CD4-positive, alpha-beta T cell (primary cell): ENCODE data around the gene GLRX. TPM values are rescaled to one million over a fixed set of nuclear protein-coding genes. Genes with fewer than 3 reads are reported as not detected.

ENCODE experiments used
- ATAC-seq: fragments of 200-7000 bp; cut with Tn5 transposase; one replicate; pipeline ENCODE4 v1.10.0; 2022; ENCODE audit warnings: mild to moderate bottlenecking; ENCODE audit not compliant: poor library complexity
- CTCF ChIA-PET: fragments of 350-600 bp; sonication (Branson Sonifier 250); formaldehyde crosslinking; loops from one replicate; lab custom pipeline; 2021; ENCODE audit warnings: antibody characterized with exemption, inconsistent platforms; lab: Charles Lee
- POLR2A ChIA-PET: fragments of 350-600 bp; sonication (Branson Sonifier 250); formaldehyde crosslinking; loops from one replicate; lab custom pipeline; 2021; ENCODE audit warnings: antibody characterized with exemption, inconsistent platforms; lab: Charles Lee
- DNase-seq, 14 experiments: peaks; one replicate each; pipeline ENCODE4 v3.0.0-alpha.2; 2013 to 2020; ENCODE audit warnings: mixed read lengths in 2 of 14
- H3K27ac ChIP-seq, 2 donors: one replicate each; pipeline versions ENCODE4 v1.5.1 to v1.7.0; 2013; ENCODE audit warnings: low read length in 2 of 2, low read depth in 1 of 2, mild to moderate bottlenecking in 1 of 2
- H3K27me3 ChIP-seq, 2 experiments: 1 replicate in 1 of 2; 2 replicates in 1 of 2; pipeline versions ENCODE4 v1.6.1 to v1.7.0; 2013; ENCODE audit warnings: low read length in 2 of 2, control low read depth in 1 of 2, mild to moderate bottlenecking in 1 of 2, moderate library complexity in 1 of 2; ENCODE audit not compliant: insufficient read depth in 2 of 2, control insufficient read depth in 1 of 2
- H3K36me3 ChIP-seq: one replicate; pipeline ENCODE4 v1.6.1; 2013; ENCODE audit warnings: low read length, control low read depth; ENCODE audit not compliant: insufficient read depth
- H3K4me1 ChIP-seq: one replicate; pipeline ENCODE4 v1.6.1; 2013; ENCODE audit warnings: low read length, control low read depth; ENCODE audit not compliant: insufficient read depth
- H3K4me3 ChIP-seq: one replicate; pipeline ENCODE4 v1.5.1; 2013; ENCODE audit warnings: mild to moderate bottlenecking, low read length, moderate library complexity
- H3K9me3 ChIP-seq, 2 experiments: 1 replicate in 1 of 2; 2 replicates in 1 of 2; pipeline versions ENCODE4 v1.6.1 to v1.7.0; 2013; ENCODE audit warnings: low read length in 2 of 2, mild to moderate bottlenecking in 2 of 2, control low read depth in 1 of 2, moderate library complexity in 1 of 2; ENCODE audit not compliant: control insufficient read depth in 1 of 2, insufficient read depth in 1 of 2
- H3K27ac Mint-ChIP-seq: one replicate; pipeline ENCODE4 v1.8.0; 2020; ENCODE audit warnings: mixed read lengths
- H3K27me3 Mint-ChIP-seq: one replicate; pipeline ENCODE4 v1.8.0; 2021; ENCODE audit warnings: mixed read lengths
- H3K36me3 Mint-ChIP-seq: one replicate; pipeline ENCODE4 v1.8.0; 2021; ENCODE audit warnings: low read depth, mixed read lengths
- H3K4me1 Mint-ChIP-seq: one replicate; pipeline ENCODE4 v1.8.0; 2021; ENCODE audit warnings: low read depth, mixed read lengths
- H3K4me3 Mint-ChIP-seq: one replicate; pipeline ENCODE4 v1.8.0; 2020; ENCODE audit warnings: mild to moderate bottlenecking, mixed read lengths
- H3K9me3 Mint-ChIP-seq: one replicate; pipeline ENCODE4 v1.8.0; 2020; ENCODE audit warnings: mixed read lengths
- CTCF ChIP-seq: fragments of 200-600 bp; IDR thresholded peaks from one replicate; pipeline ENCODE4 v1.8.0; 2022; ENCODE audit warnings: antibody characterized with exemption, mild to moderate bottlenecking
- intact Hi-C, 2 experiments: fragments of 100-400 bp; cut with DNase I in 1 of 2; cut with micrococcal nuclease in 1 of 2; formaldehyde crosslinking; loops; one replicate each; pipeline versions ENCODE4 v1.15.1 to v1.9.0; 2023 to 2025; cut with DNase I, micrococcal nuclease
- total RNA-seq, 174 experiments: library from RNA in 2 of 174; stranded (reverse) in 2 of 174; gene quantifications; one replicate each; pipeline ENCODE4 v1.2.3 and lab custom pipeline; 2021 to 2026

The GLRX gene
- total RNA-seq, 2 experiments from 2014 or later: 16.9 to 18.7 TPM

DNA sequence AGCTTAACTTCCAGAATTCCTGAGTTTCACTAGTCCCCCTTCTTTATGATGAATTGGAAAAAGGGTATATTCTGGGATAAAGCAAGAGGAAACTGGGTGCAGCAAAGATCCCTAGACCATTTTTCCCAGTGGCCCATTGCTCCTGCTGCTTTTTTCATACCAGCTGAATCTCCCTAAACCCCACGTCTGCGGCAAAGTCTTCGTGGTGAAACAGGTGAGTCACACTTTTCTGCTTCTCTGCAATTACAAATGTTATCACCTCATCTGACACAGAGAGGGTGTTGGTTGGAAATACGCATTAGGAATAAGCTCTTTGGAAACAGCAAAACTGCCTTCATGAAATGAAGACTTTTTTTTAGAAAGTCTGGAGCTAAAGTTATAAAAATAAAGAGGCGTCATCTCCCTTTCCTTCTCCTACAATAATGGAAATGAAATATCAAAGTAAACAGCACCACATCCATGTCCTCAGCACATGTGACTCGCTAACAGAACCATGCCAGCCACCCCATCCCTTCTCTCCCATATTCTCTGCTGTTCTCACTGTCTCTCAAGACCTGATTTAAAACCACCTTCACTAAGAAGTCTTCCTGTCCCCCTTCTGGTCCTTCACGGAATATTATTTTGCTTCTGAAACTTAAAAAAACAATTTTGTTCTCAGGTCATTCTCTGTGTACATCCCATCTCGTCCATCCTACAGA is 39.5 kb upstream of the GLRX start:
- ChIA-PET POLR2A (interaction anchor here (0.6 to 1.2 kb wide), 2 partner anchors 8 to 96 kb away, joined by 5 to 6 read pairs; no protein-coding TSS in a partner anchor), CTCF (interaction anchor here (0.9 to 1.8 kb wide), 6 partner anchors 8 to 474 kb away, joined by 3 to 9 read pairs (median 4); partner anchors contain the start of gene ELL2)
- peaks cover 13% of the 10 kb centered on the region for H3K27me3 Mint-ChIP-seq
- H3K36me3 ChIP-seq: no peaks in the 10 kb centered on the region
- no peak overlapping the region for H3K4me3 ChIP-seq
- DNase-seq: peak in 4 of 14 experiments; percentile 15 to 50 (median 34)
- H3K4me3 Mint-ChIP-seq: no peak overlapping the region
- ATAC-seq: no peak
- no peaks in the 10 kb centered on the region for H3K36me3 Mint-ChIP-seq
- intact Hi-C loops: loop anchor here (5.0 to 10.0 kb wide), 3 partner anchors 40 to 673 kb away; partner anchors contain the start of gene ELL2 (in 1 of the 2)
- no peak overlapping the region for H3K27ac Mint-ChIP-seq
- no peaks in the 10 kb centered on the region for H3K27me3 ChIP-seq
- H3K9me3 ChIP-seq: no peaks in the 10 kb centered on the region
- H3K9me3 Mint-ChIP-seq: no peaks in the 10 kb centered on the region
- H3K4me1 ChIP-seq: peaks cover 16% of the 10 kb centered on the region
- no peak overlapping the region for H3K27ac ChIP-seq
- TF ChIP-seq CTCF: peak; percentile 5
- H3K4me1 Mint-ChIP-seq: peaks cover 42% of the 10 kb centered on the region

- Histone ChIP-seq H3K27ac (no peak overlapping the region), H3K9me3 (no peaks in the 10 kb centered on the region), H3K36me3 (no peaks in the 10 kb centered on the region), H3K4me3 (no peak overlapping the region), H3K27me3 (no peaks in the 10 kb centered on the region), H3K4me1 (peaks cover 16% of the 10 kb centered on the region)
- peaks cover 42% of the 10 kb centered on the region for H3K4me1 Mint-ChIP-seq
- H3K27me3 Mint-ChIP-seq: peaks cover 13% of the 10 kb centered on the region
- intact Hi-C loops: loop anchor here (5.0 to 10.0 kb wide), 3 partner anchors 41 to 673 kb away; partner anchors contain the start of gene ELL2 (in 1 of the 2)
- peak overlapping the region; percentile 19 for H3K27ac Mint-ChIP-seq
- DNase-seq (peak in 2 of 14 experiments; percentile 59 to 68), ATAC-seq (no peak)
- ChIA-PET CTCF (interaction anchor here (0.9 to 1.8 kb wide), 6 partner anchors 9 to 474 kb away, joined by 3 to 9 read pairs (median 4); partner anchors contain the start of gene ELL2), POLR2A (interaction anchor here (0.6 to 1.2 kb wide), 2 partner anchors 8 to 97 kb away, joined by 5 to 6 read pairs; no protein-coding TSS in a partner anchor)
- no peak for TF ChIP-seq CTCF
- no peaks in the 10 kb centered on the region for H3K36me3 Mint-ChIP-seq
- no peaks in the 10 kb centered on the region for H3K9me3 Mint-ChIP-seq
- H3K4me3 Mint-ChIP-seq: no peak overlapping the region
Observed at GRCh38 chr5:95861221-95861863, 38.8 kb upstream of the GLRX start.

- no peaks in the 10 kb centered on the region for H3K27me3 ChIP-seq
- H3K4me1 Mint-ChIP-seq: peaks cover 42% of the 10 kb centered on the region
- ChIA-PET POLR2A (interaction anchor here (0.6 to 1.6 kb wide), 2 partner anchors 9 to 477 kb away, joined by 3 to 5 read pairs; no protein-coding TSS in a partner anchor), CTCF (interaction anchor here (0.9 to 2.9 kb wide), 8 partner anchors 10 to 855 kb away, joined by 3 to 21 read pairs (median 5); partner anchors contain the start of gene ELL2)
- H3K27me3 Mint-ChIP-seq: peaks cover 13% of the 10 kb centered on the region
- no peak overlapping the region for H3K4me3 Mint-ChIP-seq
- no peaks in the 10 kb centered on the region for H3K36me3 ChIP-seq
- DNase-seq: no peak
- H3K9me3 Mint-ChIP-seq: no peaks in the 10 kb centered on the region
- H3K4me1 ChIP-seq: peaks cover 16% of the 10 kb centered on the region
- no peak overlapping the region for H3K27ac Mint-ChIP-seq
- H3K27ac ChIP-seq: no peak overlapping the region
- intact Hi-C loops: loop anchor here (2.0 to 10.0 kb wide), 5 partner anchors 43 to 743 kb away; partner anchors contain the start of gene ELL2 (in 2 of the 2)
- no peaks in the 10 kb centered on the region for H3K9me3 ChIP-seq
- H3K4me3 ChIP-seq: no peak overlapping the region
- ATAC-seq: no peak
- no peak for TF ChIP-seq CTCF
- H3K36me3 Mint-ChIP-seq: no peaks in the 10 kb centered on the region
Observed at GRCh38 chr5:95859661-95860060, 37.1 kb upstream of the GLRX start.
